ENCODE data around the gene SGCD.

Gene SGCD

GRCh38 chr5:156471893-156472292 is 144.9 kb downstream of the SGCD start:
- DNase-seq = no peak

GRCh38 chr5:156473269-156473908 is 146.4 kb downstream of the SGCD start:
- no peak for DNase-seq

GRCh38 chr5:156474251-156474650 is 147.3 kb downstream of the SGCD start:
- DNase-seq = no peak

- no peak for DNase-seq
Observed at GRCh38 chr5:156475182-156476157, 148.5 kb downstream of the SGCD start.

- DNase-seq = no peak
Observed at GRCh38 chr5:156476158-156476551, 149.2 kb downstream of the SGCD start.

- no peak for DNase-seq
Observed at GRCh38 chr5:156476678-156477077, 149.7 kb downstream of the SGCD start.

GRCh38 chr5:156477196-156477595 is 150.2 kb downstream of the SGCD start:
- DNase-seq = no peak

GRCh38 chr5:156479849-156480248 is 152.9 kb downstream of the SGCD start:
- DNase-seq = no peak

- no peak for DNase-seq
Observed at GRCh38 chr5:156481741-156482140, 154.8 kb downstream of the SGCD start.

- no peak for DNase-seq
Observed at GRCh38 chr5:156482818-156483217, 155.9 kb downstream of the SGCD start.

GRCh38 chr5:156486394-156487238 is 159.7 kb downstream of the SGCD start:
- no peak for DNase-seq

- no peak for DNase-seq
Observed at GRCh38 chr5:156491766-156492165, 164.8 kb downstream of the SGCD start.

GRCh38 chr5:156496291-156496690 is 169.3 kb downstream of the SGCD start:
- no peak for DNase-seq

- DNase-seq = no peak
Observed at GRCh38 chr5:156497804-156498208, 170.8 kb downstream of the SGCD start.

GRCh38 chr5:156498226-156498980 is 171.4 kb downstream of the SGCD start:
- no peak for DNase-seq

GRCh38 chr5:156500755-156501154 is 173.8 kb downstream of the SGCD start:
- DNase-seq = no peak

- no peak for DNase-seq
Observed at GRCh38 chr5:156505101-156505500, 178.1 kb downstream of the SGCD start.

- DNase-seq = no peak
Observed at GRCh38 chr5:156513123-156513815, 186.3 kb downstream of the SGCD start.

GRCh38 chr5:156515121-156515520 is 188.2 kb downstream of the SGCD start:
- no peak for DNase-seq

- no peak for DNase-seq
Observed at GRCh38 chr5:156515803-156516360, 188.9 kb downstream of the SGCD start.

All from activated effector memory CD4-positive, alpha-beta T cell treated with Interleukin-2 at 50 U/mL for 16 hours (primary cell).